ENCODE measurements around the gene C19orf85. TPM values are rescaled to one million over a fixed set of nuclear protein-coding genes. Genes with fewer than 3 reads are reported as not detected.

Gene C19orf85
- total RNA-seq, 1 donor from 2014 or later, result not detected

GRCh38 chr19:55455576-55456235, 8.8 kb downstream of the C19orf85 start:
- Mint-ChIP-seq H3K4me3 (no peak overlapping the region), H3K4me1 (peaks cover 36% of the 10 kb centered on the region), H3K36me3 (no peaks in the 10 kb centered on the region), H3K27ac (no peak overlapping the region), H3K9me3 (no peaks in the 10 kb centered on the region), H3K27me3 (ENCODE audit: insufficient read depth, low read depth) (peaks cover 19% of the 10 kb centered on the region)
- H3K27me3 ChIP-seq, result peaks cover 27% of the 10 kb centered on the region
- H3K9me3 ChIP-seq (ENCODE audit: low read depth), result no peaks in the 10 kb centered on the region
- no peaks in the 10 kb centered on the region for H3K79me2 ChIP-seq (ENCODE audit: low read depth)
- no peak overlapping the region for H3K4me2 ChIP-seq
- H3K4me1 ChIP-seq, result peaks cover 23% of the 10 kb centered on the region
- no peak overlapping the region for H3K9ac ChIP-seq
- peaks cover 20% of the 10 kb centered on the region for H4K20me1 ChIP-seq (ENCODE audit: low read depth)
- H3K36me3 ChIP-seq, result no peaks in the 10 kb centered on the region
- DNase-seq (ENCODE audit: low spot score), result no peak
- no peak overlapping the region for H3K4me3 ChIP-seq
- no peak overlapping the region for H3K27ac ChIP-seq
- peaks cover 25% of the 10 kb centered on the region for H3F3A ChIP-seq (ENCODE audit: low read depth)
- TF ChIP-seq, protein P1, sequence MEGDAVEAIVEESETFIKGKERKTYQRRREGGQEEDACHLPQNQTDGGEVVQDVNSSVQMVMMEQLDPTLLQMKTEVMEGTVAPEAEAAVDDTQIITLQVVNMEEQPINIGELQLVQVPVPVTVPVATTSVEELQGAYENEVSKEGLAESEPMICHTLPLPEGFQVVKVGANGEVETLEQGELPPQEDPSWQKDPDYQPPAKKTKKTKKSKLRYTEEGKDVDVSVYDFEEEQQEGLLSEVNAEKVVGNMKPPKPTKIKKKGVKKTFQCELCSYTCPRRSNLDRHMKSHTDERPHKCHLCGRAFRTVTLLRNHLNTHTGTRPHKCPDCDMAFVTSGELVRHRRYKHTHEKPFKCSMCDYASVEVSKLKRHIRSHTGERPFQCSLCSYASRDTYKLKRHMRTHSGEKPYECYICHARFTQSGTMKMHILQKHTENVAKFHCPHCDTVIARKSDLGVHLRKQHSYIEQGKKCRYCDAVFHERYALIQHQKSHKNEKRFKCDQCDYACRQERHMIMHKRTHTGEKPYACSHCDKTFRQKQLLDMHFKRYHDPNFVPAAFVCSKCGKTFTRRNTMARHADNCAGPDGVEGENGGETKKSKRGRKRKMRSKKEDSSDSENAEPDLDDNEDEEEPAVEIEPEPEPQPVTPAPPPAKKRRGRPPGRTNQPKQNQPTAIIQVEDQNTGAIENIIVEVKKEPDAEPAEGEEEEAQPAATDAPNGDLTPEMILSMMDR (IDR thresholded peaks at IDR 0.05), result no peak
- TF ChIP-seq EZH2 (IDR thresholded peaks at IDR 0.05) (no peak), EZH2phosphoT487 (IDR thresholded peaks at IDR 0.05) (no peak)
- no peak overlapping the region for H2AFZ ChIP-seq (replicated peaks)

DNA sequence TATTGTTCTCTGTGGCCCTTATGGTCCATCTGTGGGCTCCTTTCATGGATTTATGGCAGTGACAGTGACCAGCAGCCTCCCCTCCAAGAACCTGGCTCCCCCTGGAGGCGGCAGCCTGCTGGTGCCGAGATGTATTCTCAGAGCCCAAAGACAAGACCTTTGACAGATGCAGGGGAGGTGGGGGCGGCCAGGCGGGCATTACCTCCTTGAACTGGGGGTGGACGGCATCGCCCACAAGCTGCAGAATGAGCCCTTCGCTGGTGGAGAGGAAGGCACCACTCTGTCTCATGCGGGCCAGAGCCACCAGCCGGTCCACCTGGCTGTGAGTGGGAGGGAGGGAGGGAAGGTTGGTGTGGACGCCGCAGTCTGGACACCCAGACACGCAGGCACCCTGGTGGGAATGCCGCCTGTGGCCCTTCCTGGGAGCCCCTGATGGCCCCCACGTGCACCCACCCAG, 9.7 kb downstream of the C19orf85 start:
- no peak overlapping the region for H3K4me3 Mint-ChIP-seq
- Histone ChIP-seq H3K9ac (no peak overlapping the region), H3K4me3 (no peak overlapping the region), H3K79me2 (ENCODE audit: low read depth) (no peaks in the 10 kb centered on the region), H4K20me1 (ENCODE audit: low read depth) (peaks cover 20% of the 10 kb centered on the region), H3K4me1 (peaks cover 14% of the 10 kb centered on the region), H3F3A (ENCODE audit: low read depth) (peaks cover 17% of the 10 kb centered on the region), H3K27ac (no peak overlapping the region), H3K9me3 (ENCODE audit: low read depth) (no peaks in the 10 kb centered on the region), H3K27me3 (peaks cover 35% of the 10 kb centered on the region), H3K4me2 (no peak overlapping the region), H3K36me3 (no peaks in the 10 kb centered on the region), H2AFZ (replicated peaks) (no peak overlapping the region)
- TF ChIP-seq EZH2 (IDR thresholded peaks at IDR 0.05) (no peak), EZH2phosphoT487 (IDR thresholded peaks at IDR 0.05) (no peak)
- TF ChIP-seq, protein P1 (IDR thresholded peaks at IDR 0.05), result peak; percentile 78
- H3K27me3 Mint-ChIP-seq (ENCODE audit: insufficient read depth, low read depth), result peaks cover 24% of the 10 kb centered on the region
- H3K27ac Mint-ChIP-seq, result no peak overlapping the region
- DNase-seq (ENCODE audit: low spot score), result peak; percentile 71
- H3K36me3 Mint-ChIP-seq, result no peaks in the 10 kb centered on the region
- H3K4me1 Mint-ChIP-seq, result peaks cover 30% of the 10 kb centered on the region
- H3K9me3 Mint-ChIP-seq, result no peaks in the 10 kb centered on the region

GRCh38 chr19:55453511-55454260, 10.9 kb downstream of the C19orf85 start:
- Histone ChIP-seq H3K4me1 (peaks cover 11% of the 10 kb centered on the region), H2AFZ (replicated peaks) (no peak overlapping the region), H3K27ac (no peak overlapping the region), H3F3A (ENCODE audit: low read depth) (peaks cover 14% of the 10 kb centered on the region), H3K79me2 (ENCODE audit: low read depth) (no peaks in the 10 kb centered on the region), H3K4me3 (no peak overlapping the region), H3K27me3 (peaks cover 46% of the 10 kb centered on the region), H4K20me1 (ENCODE audit: low read depth) (peaks cover 20% of the 10 kb centered on the region), H3K36me3 (no peaks in the 10 kb centered on the region), H3K9me3 (ENCODE audit: low read depth) (no peaks in the 10 kb centered on the region), H3K9ac (no peak overlapping the region), H3K4me2 (no peak overlapping the region)
- TF ChIP-seq EZH2 (IDR thresholded peaks at IDR 0.05) (no peak), EZH2phosphoT487 (IDR thresholded peaks at IDR 0.05) (no peak)
- TF ChIP-seq, protein P1 (IDR thresholded peaks at IDR 0.05), result no peak
- Mint-ChIP-seq H3K36me3 (no peaks in the 10 kb centered on the region), H3K27me3 (ENCODE audit: insufficient read depth, low read depth) (peaks cover 26% of the 10 kb centered on the region), H3K27ac (no peak overlapping the region), H3K4me1 (peaks cover 21% of the 10 kb centered on the region), H3K4me3 (peak overlapping the region; percentile 63), H3K9me3 (no peaks in the 10 kb centered on the region)
- no peak for DNase-seq (ENCODE audit: low spot score)
